Stimulated activated CD4-positive, alpha-beta T cell treated with anti-CD3 and anti-CD28 coated beads, Interleukin-15, amount 100 ng/mL, for 24 hours (primary cell): ENCODE measurements around the gene CLIC4.
"Not testable (repeated sequence)": the region's sequence is repeated elsewhere in the genome, so short reads cannot be mapped to it uniquely, and the experiment has no call there.

ENCODE experiments used
- DNase-seq: peaks from one replicate; pipeline ENCODE4 v3.0.0-alpha.2; 2020

Gene CLIC4

GRCh38 chr1:24886241-24886640 is 141.0 kb downstream of the CLIC4 start:
- DNase-seq: no peak

- DNase-seq: no peak
Measured at GRCh38 chr1:24888061-24888970, 143.1 kb downstream of the CLIC4 start.

GRCh38 chr1:24888971-24889676 is 143.9 kb downstream of the CLIC4 start:
- no peak for DNase-seq

GRCh38 chr1:24890887-24891286 is 145.6 kb downstream of the CLIC4 start:
- DNase-seq: no peak

- not testable (repeated sequence) for DNase-seq
Measured at GRCh38 chr1:24891367-24891766, 146.1 kb downstream of the CLIC4 start.

- no peak for DNase-seq
Measured at GRCh38 chr1:24892188-24893153, 147.2 kb downstream of the CLIC4 start.

GRCh38 chr1:24893431-24893830 is 148.2 kb downstream of the CLIC4 start:
- no peak for DNase-seq
